Body of pancreas (tissue), 4 donors: ENCODE results near the gene CD180.

Source experiments
- CTCF ChIP-seq, 7 experiments: fragments of 450-650 bp in 4 of 7; fragments of 200-600 bp in 3 of 7; sonication (generic) in 3 of 7; IDR thresholded peaks; one replicate each; pipeline ENCODE4 v1.5.1; 2016 to 2019; ENCODE audit warnings: antibody characterized with exemption in 7 of 7
- POLR2A ChIP-seq, 3 donors: fragments of 450-650 bp; IDR thresholded peaks; one replicate each; pipeline ENCODE4 v1.6.1; 2016; ENCODE audit warnings: antibody characterized with exemption in 3 of 3, mild to moderate bottlenecking in 2 of 3

- TF ChIP-seq POLR2A (IDR thresholded peaks at IDR 0.05) = no peak
- TF ChIP-seq CTCF (IDR thresholded peaks at IDR 0.05) = no peak
These were observed 33.3 kb downstream of the CD180 start for GRCh38 chr5:67163231-67163756.
